HepG2 (cell line): ENCODE data around the gene ALG10. TPM values are rescaled to one million over a fixed set of nuclear protein-coding genes. Genes with fewer than 3 reads are reported as not detected.

Experiments
- polyA plus RNA-seq, 8 experiments: library from polyadenylated mRNA; depleted of rRNA in 3 of 8; stranded (reverse) in 7 of 8; unstranded in 1 of 8; fragments of >200 nt; fragmentation: Illumina TruSeq in 4 of 8; extraction: Trizol in 4 of 8; gene quantifications; 2 replicates each; pipeline versions ENCODE4 v1.2.1 to v1.2.3, GENCODE V29; 2011 to 2016; ENCODE audit warnings: low read depth in 4 of 8, missing spikeins in 1 of 8, mixed read lengths in 1 of 8; ENCODE audit not compliant: insufficient read depth in 1 of 8
- small RNA-seq, 3 experiments: library from RNA; depleted of rRNA; stranded (forward); fragments of <200 nt; gene quantifications; one replicate each; pipeline ENCODE3, GENCODE V24; 2012; ENCODE audit warnings: low read depth in 2 of 3, low replicate concordance in 1 of 3; ENCODE audit not compliant: insufficient read length in 3 of 3, insufficient read depth in 2 of 3
- total RNA-seq, 5 experiments: library from RNA; depleted of rRNA; stranded (reverse); fragments of >200 nt; fragmentation: Illumina TruSeq; extraction: Trizol; gene quantifications; 2 replicates each; pipeline ENCODE4 v1.2.3, GENCODE V29; 2016; ENCODE audit warnings: low read depth in 1 of 5

The ALG10 gene
- total and polyA plus RNA-seq, 2 of the 13 experiments (the other 11 are each of a cell fraction or from before 2014, with no cell fraction given): 7.9 to 17.4 TPM

Small RNA genes lying within 50 kb of the gene (small RNA-seq; reads per million reads assigned to genes)
- gene RF00019: 0 reads per million in 3 experiments
